Ovary (tissue), 9 donors: ENCODE results near the gene LMAN2. TPM values are rescaled to one million over a fixed set of nuclear protein-coding genes. Genes with fewer than 3 reads are reported as not detected.

ENCODE experiments used
- DNase-seq, 5 donors: peaks; one replicate each; pipeline ENCODE4 v3.0.0-alpha.2; 2019 to 2020
- H3K27ac ChIP-seq, 2 donors: fragments of 200-600 bp; one replicate each; pipeline versions ENCODE4 v1.5.1 to v1.8.0; 2019 to 2022
- H3K27me3 ChIP-seq: fragments of 200-600 bp; one replicate; pipeline ENCODE4 v1.8.0; 2022
- H3K36me3 ChIP-seq: fragments of 200-600 bp; sonication (generic); one replicate; pipeline ENCODE4 v1.5.1; 2019
- H3K4me1 ChIP-seq: one replicate; pipeline ENCODE4 v1.8.1; 2013; ENCODE audit warnings: mild to moderate bottlenecking, moderate library complexity; ENCODE audit not compliant: insufficient read depth
- H3K4me3 ChIP-seq: fragments of 200-600 bp; sonication (generic); one replicate; pipeline ENCODE4 v1.5.1; 2017
- H3K9me3 ChIP-seq, 2 donors: fragments of 200-600 bp in 1 of 2; sonication (generic) in 1 of 2; one replicate each; pipeline versions ENCODE4 v1.5.1 to v1.8.1; 2013 to 2019; ENCODE audit warnings: mild to moderate bottlenecking in 1 of 2, moderate library complexity in 1 of 2
- CTCF ChIP-seq, 3 donors: fragments of 450-650 bp in 2 of 3; fragments of 200-600 bp in 1 of 3; IDR thresholded peaks; one replicate each; pipeline versions ENCODE4 v1.5.1 to v1.8.0; 2016 to 2022; ENCODE audit warnings: antibody characterized with exemption in 3 of 3, mild to moderate bottlenecking in 1 of 3
- EP300 ChIP-seq: sonication (generic); formaldehyde crosslinking; IDR thresholded peaks from one replicate; pipeline ENCODE4 v1.6.1; 2017; ENCODE audit warnings: antibody characterized with exemption
- POLR2A ChIP-seq: fragments of 450-650 bp; IDR thresholded peaks from one replicate; pipeline ENCODE4 v1.6.1; 2017; ENCODE audit warnings: antibody characterized with exemption, mild to moderate bottlenecking, moderate library complexity
- WGBS, 3 donors: extraction: QIAGEN DNeasy Blood & Tissue Kit in 1 of 3; methylation state at CpG; one replicate each; pipeline versions ENCODE4 v1.1.5 to v1.1.7; 2013 to 2017; 5-methylcytosine and 5-hydroxymethylcytosine counted together
- intact Hi-C, 4 donors: fragments of 100-400 bp; cut with DNase I; formaldehyde crosslinking; loops; one replicate each; pipeline versions ENCODE4 v1.11.0 to v1.15.1; 2022 to 2023
- polyA plus RNA-seq, 2 donors: library from polyadenylated mRNA; stranded (reverse); fragments of 200-250 nt in 1 of 2; fragments of 350-450 nt in 1 of 2; fragmentation: Illumina TruSeq in 1 of 2; extraction: RNeasy Lipid Tissue Mini Kit (QIAGEN cat#74804) in 1 of 2; gene quantifications; one replicate each; pipeline ENCODE4 v1.2.3, GENCODE V29; 2013 to 2014
- total RNA-seq, 7 donors: library from RNA; depleted of rRNA in 2 of 7; stranded (reverse); fragments of >200 nt in 2 of 7; fragmentation: NEBNext Ultra II Directional in 3 of 7; extraction: Animal tissue kit (Norgen Biotek cat#: 25700) in 3 of 7; gene quantifications; one replicate each; pipeline versions ENCODE4 v1.1.0 to v1.2.4, GENCODE V29; 2016 to 2023
- donor health status: DM: no; HTN: no; CAD: no; lungs with moderate emphysema.
- donor health status: DM: no; HTN: no; CAD: no.
- donor health status: Bipolar disorder and iron deficiency.
- donor health status: DM: yes; HTN: yes; CAD: no.
- donor health status: DM: no; HTN: no; CAD: no.
- donor health status: DM: yes; HTN: yes; CAD: no.

LMAN2 gene
- total and polyA plus RNA-seq, 9 donors: 63.5 to 154 (median 93.5) TPM

- Histone ChIP-seq H3K4me3 (no peak overlapping the region), H3K27ac (no peak overlapping the region), H3K27me3 (no peaks in the 10 kb centered on the region), H3K36me3 (no peaks in the 10 kb centered on the region), H3K4me1 (no peaks in the 10 kb centered on the region), H3K9me3 (no peaks in the 10 kb centered on the region)
- intact Hi-C loops: no loop called here
- DNase-seq: no peak
- TF ChIP-seq POLR2A (no peak), CTCF (IDR thresholded peaks at IDR 0.05) (no peak), EP300 (no peak)
- WGBS, 3 donors: 83 to 91% (median 90%) methylated on average over 3 of the region's 3 CpGs
Observed at GRCh38 chr5:177294632-177295031, 56.8 kb downstream of the LMAN2 start.

- no peak for TF ChIP-seq CTCF (IDR thresholded peaks at IDR 0.05)
- TF ChIP-seq EP300: no peak
- TF ChIP-seq POLR2A: no peak
- Histone ChIP-seq H3K27ac (no peak overlapping the region), H3K36me3 (no peaks in the 10 kb centered on the region), H3K9me3 (no peaks in the 10 kb centered on the region), H3K4me3 (no peak overlapping the region), H3K27me3 (no peaks in the 10 kb centered on the region), H3K4me1 (no peaks in the 10 kb centered on the region)
- WGBS, 3 donors: 91 to 96% (median 95%) methylated on average over 12 of the region's 12 CpGs
- DNase-seq: no peak
- intact Hi-C loops: no loop called here
Observed at GRCh38 chr5:177293819-177294581, 57.5 kb downstream of the LMAN2 start.

- Histone ChIP-seq H3K36me3 (no peaks in the 10 kb centered on the region), H3K4me3 (no peak overlapping the region), H3K9me3 (no peaks in the 10 kb centered on the region), H3K4me1 (no peaks in the 10 kb centered on the region), H3K27me3 (no peaks in the 10 kb centered on the region), H3K27ac (no peak overlapping the region)
- intact Hi-C loops: no loop called here
- WGBS, 3 donors: 93 to 97% (median 96%) methylated on average over 7 of the region's 7 CpGs
- TF ChIP-seq EP300 (no peak), CTCF (IDR thresholded peaks at IDR 0.05) (no peak), POLR2A (no peak)
- DNase-seq: no peak
Observed at GRCh38 chr5:177291735-177292134, 59.7 kb downstream of the LMAN2 start.

- H3K36me3 ChIP-seq: no peaks in the 10 kb centered on the region
- H3K27me3 ChIP-seq: no peaks in the 10 kb centered on the region
Observed at GRCh38 chr5:177290816-177291596, 60.5 kb downstream of the LMAN2 start.

More at GRCh38 chr5:177290816-177291596, 60.5 kb downstream of the LMAN2 start:
- no peak overlapping the region for H3K27ac ChIP-seq
- intact Hi-C loops: no loop called here
- TF ChIP-seq EP300: no peak
- no peak for TF ChIP-seq POLR2A
- no peak for TF ChIP-seq CTCF (IDR thresholded peaks at IDR 0.05)
- no peaks in the 10 kb centered on the region for H3K4me1 ChIP-seq
- WGBS, 3 donors: 93 to 94% (median 93%) methylated on average over 12 of the region's 12 CpGs
- no peak for DNase-seq
- H3K4me3 ChIP-seq: no peak overlapping the region
- H3K9me3 ChIP-seq: no peaks in the 10 kb centered on the region
